ES-I3 (cell line): ENCODE data around the gene CREB3L1.

ENCODE experiments used
- H3K36me3 ChIP-seq: 2 replicates; pipeline ENCODE4 v1.6.1; 2013; ENCODE audit warnings: mild to moderate bottlenecking, low read length, control low read depth, moderate library complexity; ENCODE audit not compliant: insufficient read depth
- H3K4me1 ChIP-seq: 2 replicates; pipeline ENCODE4 v1.6.1; 2013; ENCODE audit warnings: mild to moderate bottlenecking, control low read depth, low read length; ENCODE audit not compliant: insufficient read depth
- H3K9ac ChIP-seq: 2 replicates; pipeline ENCODE4 v1.6.1; 2013; ENCODE audit warnings: low read depth, mild to moderate bottlenecking, low read length, moderate library complexity
- H3K9me3 ChIP-seq: 2 replicates; pipeline ENCODE4 v1.6.1; 2013; ENCODE audit warnings: mild to moderate bottlenecking, low read length, moderate library complexity; ENCODE audit not compliant: control insufficient read depth, insufficient read depth

CREB3L1 gene

GRCh38 chr11:46370253-46370652 lies 92.8 kb downstream of the CREB3L1 start:
- Histone ChIP-seq H3K4me1 (peaks cover 8% of the 10 kb centered on the region; the same call in 1 of the 2 replicates), H3K36me3 (peaks cover 3% of the 10 kb centered on the region; the same call in 1 of the 2 replicates)

More at GRCh38 chr11:46370253-46370652, 92.8 kb downstream of the CREB3L1 start:
- Histone ChIP-seq H3K9ac (no peak overlapping the region), H3K9me3 (no peaks in the 10 kb centered on the region)
